ENCODE measurements around the gene SLC26A11. TPM values are rescaled to one million over a fixed set of nuclear protein-coding genes. Genes with fewer than 3 reads are reported as not detected.

Gene SLC26A11
- total RNA-seq, 3 donors from 2014 or later (not counting 1 experiment from before 2014, with no cell fraction given): 33.9 to 37.6 (median 35.8) TPM

DNA sequence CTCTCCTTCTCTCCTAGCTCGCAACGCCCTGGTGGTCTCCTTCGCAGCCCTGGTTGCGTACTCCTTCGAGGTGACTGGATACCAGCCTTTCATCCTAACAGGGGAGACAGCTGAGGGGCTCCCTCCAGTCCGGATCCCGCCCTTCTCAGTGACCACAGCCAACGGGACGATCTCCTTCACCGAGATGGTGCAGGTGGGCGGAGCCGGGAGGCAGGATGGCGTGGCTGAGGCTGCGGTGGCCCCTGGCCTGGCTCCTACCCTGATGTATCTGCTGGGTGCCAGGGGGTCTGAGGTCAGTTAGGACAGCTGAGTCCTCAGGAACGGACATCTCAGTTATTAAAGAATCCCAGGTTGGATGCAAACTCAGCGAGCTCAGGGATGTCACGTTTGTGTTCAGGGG is 16.7 kb downstream of the SLC26A11 start:
- no peak overlapping the region for H3K4me3 Mint-ChIP-seq
- ATAC-seq (no peak), DNase-seq (no peak)
- no peak for TF ChIP-seq CTCF (IDR thresholded peaks at IDR 0.05)
- H3K36me3 ChIP-seq (ENCODE audit: control insufficient read depth, insufficient read depth, low read length): peaks cover 6% of the 10 kb centered on the region
- H3K27ac ChIP-seq (ENCODE audit: low read length): no peak overlapping the region
- WGBS (ENCODE audit: insufficient coverage): 94% methylated on average over 17 of the region's 17 CpGs
- peaks cover 0 to 4% of the 10 kb centered on the region in 2 donors for H3K9me3 Mint-ChIP-seq
- H3K9me3 ChIP-seq (ENCODE audit: control insufficient read depth, insufficient read depth, low read length): peaks cover 19% of the 10 kb centered on the region
- H3K27me3 ChIP-seq (ENCODE audit: control insufficient read depth, insufficient read depth, low read length): no peaks in the 10 kb centered on the region
- intact Hi-C loops (cut with micrococcal nuclease): no loop called here
- H3K4me1 Mint-ChIP-seq: no peaks in the 10 kb centered on the region
- H3K4me3 ChIP-seq (ENCODE audit: low read length): no peak overlapping the region
- H3K27ac Mint-ChIP-seq: no peak overlapping the region
- no peaks in the 10 kb centered on the region for H3K27me3 Mint-ChIP-seq (ENCODE audit: low read depth in 2 of 2)
- H3K36me3 Mint-ChIP-seq: peaks cover 15% of the 10 kb centered on the region
- H3K4me1 ChIP-seq (ENCODE audit: control insufficient read depth, insufficient read depth, low read length): no peaks in the 10 kb centered on the region

DNA sequence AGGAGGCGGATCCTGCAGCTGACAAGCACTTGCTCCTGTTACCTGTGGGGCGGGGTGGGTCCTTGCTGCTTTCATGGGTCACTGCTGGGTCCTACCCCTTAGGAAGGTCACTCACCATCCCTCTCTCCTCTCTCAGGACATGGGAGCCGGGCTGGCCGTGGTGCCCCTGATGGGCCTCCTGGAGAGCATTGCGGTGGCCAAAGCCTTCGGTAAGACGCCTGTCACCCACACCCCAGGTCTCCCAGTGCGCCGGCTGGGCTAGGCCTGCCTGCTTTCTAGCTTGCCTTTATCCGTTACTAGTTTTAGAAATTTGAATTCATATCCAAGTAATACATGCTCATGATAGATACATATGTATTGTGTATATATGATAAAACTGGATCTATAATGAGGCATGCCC is 17.2 kb downstream of the SLC26A11 start:
- Histone ChIP-seq H3K36me3 (ENCODE audit: control insufficient read depth, insufficient read depth, low read length) (peaks cover 6% of the 10 kb centered on the region), H3K4me3 (ENCODE audit: low read length) (no peak overlapping the region), H3K27ac (ENCODE audit: low read length) (no peak overlapping the region), H3K4me1 (ENCODE audit: control insufficient read depth, insufficient read depth, low read length) (no peaks in the 10 kb centered on the region), H3K9me3 (ENCODE audit: control insufficient read depth, insufficient read depth, low read length) (peaks cover 15% of the 10 kb centered on the region), H3K27me3 (ENCODE audit: control insufficient read depth, insufficient read depth, low read length) (no peaks in the 10 kb centered on the region)
- intact Hi-C loops (cut with micrococcal nuclease): no loop called here
- no peaks in the 10 kb centered on the region for H3K4me1 Mint-ChIP-seq
- H3K4me3 Mint-ChIP-seq: no peak overlapping the region
- H3K36me3 Mint-ChIP-seq: peaks cover 13% of the 10 kb centered on the region
- no peak for ATAC-seq
- no peak overlapping the region for H3K27ac Mint-ChIP-seq
- H3K27me3 Mint-ChIP-seq (ENCODE audit: low read depth in 2 of 2): no peaks in the 10 kb centered on the region
- no peak for TF ChIP-seq CTCF (IDR thresholded peaks at IDR 0.05)
- no peak for DNase-seq
- 98% methylated on average over 9 of the region's 10 CpGs for WGBS (ENCODE audit: insufficient coverage)
- peaks cover 0 to 4% of the 10 kb centered on the region in 2 donors for H3K9me3 Mint-ChIP-seq

DNA sequence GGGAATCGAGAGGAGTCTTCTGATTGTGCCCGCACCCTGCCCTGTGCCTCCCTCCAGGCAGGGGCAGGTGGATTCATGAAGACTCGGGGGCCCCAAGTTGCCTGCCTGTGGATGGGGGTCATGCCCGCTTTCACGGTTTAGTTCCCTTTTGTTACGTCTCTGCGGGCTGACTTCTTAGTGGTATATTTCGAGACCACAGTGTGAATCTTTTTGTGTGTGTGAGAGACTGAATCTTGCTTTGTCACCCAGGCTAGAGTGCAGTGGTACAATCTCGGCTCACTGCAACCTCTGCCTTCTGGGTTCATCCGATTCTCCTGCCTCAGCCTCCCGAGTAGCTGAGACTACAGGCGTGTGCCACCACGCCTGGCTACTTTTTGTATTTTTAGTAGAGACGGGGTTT is 22.3 kb downstream of the SLC26A11 start:
- Histone ChIP-seq H3K9me3 (ENCODE audit: control insufficient read depth, insufficient read depth, low read length) (no peaks in the 10 kb centered on the region), H3K27me3 (ENCODE audit: control insufficient read depth, insufficient read depth, low read length) (no peaks in the 10 kb centered on the region), H3K27ac (ENCODE audit: low read length) (no peak overlapping the region), H3K4me3 (ENCODE audit: low read length) (no peak overlapping the region), H3K36me3 (ENCODE audit: control insufficient read depth, insufficient read depth, low read length) (peaks cover 2% of the 10 kb centered on the region), H3K4me1 (ENCODE audit: control insufficient read depth, insufficient read depth, low read length) (no peaks in the 10 kb centered on the region)
- intact Hi-C loops (cut with micrococcal nuclease): no loop called here
- H3K4me1 Mint-ChIP-seq: no peaks in the 10 kb centered on the region
- H3K36me3 Mint-ChIP-seq: no peaks in the 10 kb centered on the region
- H3K4me3 Mint-ChIP-seq: no peak overlapping the region
- peak in 2 of 3 donors; percentile 45 to 54 for ATAC-seq
- 75% methylated on average over 14 of the region's 14 CpGs for WGBS (ENCODE audit: insufficient coverage)
- TF ChIP-seq CTCF (IDR thresholded peaks at IDR 0.05): no peak
- no peaks in the 10 kb centered on the region for H3K9me3 Mint-ChIP-seq
- H3K27me3 Mint-ChIP-seq (ENCODE audit: low read depth in 2 of 2): no peaks in the 10 kb centered on the region
- no peak for DNase-seq
- H3K27ac Mint-ChIP-seq: no peak overlapping the region
